NCI-H2107 treated with DMSO at 0.1 percent for 48 hours (cell line): Measurements from ENCODE around the gene XRCC1.

Experiments
- DNase-seq: peaks from one replicate; lab custom pipeline; 2025; ENCODE audit not compliant: unreplicated experiment; lab: John Stamatoyannopoulos, UW

XRCC1 gene

DNA sequence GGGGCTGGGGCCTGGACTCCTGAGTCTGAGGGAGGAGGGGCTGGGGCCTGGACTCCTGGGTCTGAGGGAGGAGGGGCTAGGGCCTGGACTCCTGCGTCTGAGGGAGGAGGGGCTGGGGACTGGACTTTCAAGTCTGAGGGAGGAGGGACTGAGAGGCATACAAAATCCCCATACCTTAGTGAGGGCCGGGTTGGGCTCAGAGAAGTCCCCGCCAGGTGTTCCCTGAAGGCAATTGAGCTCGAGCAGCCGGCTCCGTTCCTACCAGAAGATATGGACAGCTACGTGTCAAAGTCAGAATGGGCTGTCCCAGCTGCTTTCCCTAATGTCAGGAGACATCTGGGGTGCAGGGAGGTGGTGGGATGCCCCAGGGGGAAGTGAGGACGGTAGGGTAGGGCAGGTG is 80.2 kb downstream of the XRCC1 start:
- DNase-seq = no peak
